Stimulated activated CD4-positive, alpha-beta T cell treated with anti-CD3 and anti-CD28 coated beads, Interleukin-2, amount 100 ng/mL, for 4 hours (primary cell): ENCODE data around the gene ADAMTSL3.
"Not testable (repeated sequence)": the region's sequence is repeated elsewhere in the genome, so short reads cannot be mapped to it uniquely, and the experiment has no call there.

Source experiments
- DNase-seq: peaks from one replicate; pipeline ENCODE4 v3.0.0-alpha.2; 2020; ENCODE audit warnings: low read depth

Gene ADAMTSL3

DNA sequence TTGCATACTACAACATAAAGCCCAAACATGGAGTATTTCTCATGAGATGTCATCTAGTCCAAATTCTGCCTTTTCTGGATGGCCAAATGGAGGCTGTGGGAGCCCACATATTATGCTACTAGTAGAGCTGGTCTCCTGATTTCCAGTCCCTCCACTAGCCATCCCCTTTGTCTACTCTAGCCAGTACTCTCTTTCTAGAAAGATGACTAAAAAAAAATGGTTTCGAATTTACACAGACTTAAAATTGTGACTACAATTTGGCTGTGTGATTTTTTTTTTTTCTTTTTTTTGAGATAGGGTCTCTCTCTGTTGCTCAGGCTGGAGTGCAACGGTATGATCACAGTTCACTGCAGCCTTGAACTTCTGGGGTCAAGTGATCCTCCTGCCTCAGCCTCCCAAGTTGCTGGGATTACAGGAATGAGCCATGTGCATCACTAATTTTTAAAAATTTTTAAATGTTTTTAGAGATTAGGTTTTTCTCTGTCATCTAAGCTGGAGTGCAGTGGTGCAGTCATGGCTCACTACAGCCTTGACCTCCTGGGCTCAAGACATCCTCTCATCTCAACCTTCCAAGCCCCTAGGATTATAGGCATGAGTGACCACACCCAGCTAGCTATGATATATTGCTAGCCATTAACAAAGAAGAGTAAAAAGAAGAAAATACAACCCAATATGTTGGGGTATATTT lies 273.9 kb downstream of the ADAMTSL3 start:
- no peak for DNase-seq

DNA sequence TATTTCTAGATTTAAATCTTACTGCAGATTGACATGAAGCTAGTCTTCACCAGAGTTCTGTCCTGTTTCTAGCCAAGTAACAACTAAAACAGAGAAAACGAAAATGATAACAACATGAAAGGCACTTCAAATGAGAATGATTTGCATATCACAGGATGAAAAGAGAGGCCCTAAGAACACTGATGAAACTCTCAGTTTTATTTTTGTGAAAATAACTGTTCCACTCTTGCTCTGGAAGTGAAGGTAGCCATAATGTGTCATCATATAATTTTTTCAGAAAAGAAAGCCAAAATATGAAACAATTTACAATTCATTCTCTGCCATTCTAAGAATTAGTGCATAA lies 274.4 kb downstream of the ADAMTSL3 start:
- no peak for DNase-seq

DNA sequence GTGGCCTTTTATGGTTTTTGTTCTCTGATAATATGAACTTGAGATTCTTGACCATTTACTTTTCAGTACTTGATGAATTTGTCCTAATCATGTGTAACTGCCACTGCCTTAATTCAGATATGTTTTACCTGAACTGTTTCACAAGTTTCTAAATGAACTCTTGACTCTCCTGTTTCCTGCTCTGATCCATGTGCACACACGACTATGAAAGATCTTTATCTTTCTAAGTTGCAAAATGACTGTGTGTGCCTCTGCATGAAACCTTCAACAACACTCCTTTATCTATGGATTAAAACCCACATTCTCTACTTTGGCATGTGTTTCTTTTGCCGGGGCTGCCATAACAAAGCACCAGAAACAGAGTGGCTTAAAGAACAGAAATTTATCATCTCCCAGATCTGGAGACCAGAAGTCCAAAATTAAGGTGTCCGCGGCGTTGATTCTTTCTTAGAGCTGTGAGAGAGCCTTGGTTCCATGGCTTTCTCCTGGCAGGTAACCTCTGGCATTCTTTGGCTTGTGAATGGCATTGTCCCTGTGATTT lies 275.0 kb downstream of the ADAMTSL3 start:
- DNase-seq: no peak

- no peak for DNase-seq
Measured at GRCh38 chr15:83929619-83930018, 275.7 kb downstream of the ADAMTSL3 start.

GRCh38 chr15:83930392-83931212 lies 276.7 kb downstream of the ADAMTSL3 start:
- no peak for DNase-seq

DNA sequence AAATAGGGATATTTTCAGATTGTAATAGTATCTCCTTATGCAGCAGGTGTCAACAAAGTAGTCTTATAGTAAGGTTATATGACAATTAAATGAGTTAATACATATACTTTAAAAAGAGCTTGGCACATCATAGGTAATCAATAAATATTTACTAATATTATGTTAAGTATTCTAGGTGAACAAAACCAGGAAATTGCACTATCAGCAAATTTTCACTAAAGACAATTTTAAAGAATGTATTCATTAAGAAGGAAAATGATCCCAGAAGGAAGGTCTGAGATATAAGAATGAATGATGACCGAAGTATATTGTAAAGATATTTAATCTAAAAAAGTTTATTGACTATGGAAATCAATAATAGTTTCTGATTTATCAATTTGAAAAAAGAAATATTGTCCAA lies 281.9 kb downstream of the ADAMTSL3 start:
- no peak for DNase-seq

DNA sequence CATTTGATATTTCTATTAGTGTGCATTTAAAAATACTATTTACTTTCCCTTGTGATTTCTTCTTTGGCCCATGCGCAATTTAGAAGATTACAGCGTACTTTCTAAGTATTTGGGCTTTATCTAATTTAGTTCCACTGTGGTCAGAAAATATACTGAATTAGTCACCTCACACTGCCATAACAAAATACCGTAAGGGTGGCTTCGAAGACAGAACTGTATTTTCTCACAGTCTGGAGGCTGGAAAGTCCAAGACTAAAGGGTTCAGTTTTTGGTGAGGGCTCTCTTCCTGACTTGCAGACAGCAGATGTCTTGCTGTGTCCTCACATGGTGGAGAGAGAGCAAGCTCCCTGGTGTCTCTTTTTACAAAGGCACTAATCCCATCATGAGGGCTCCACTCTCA lies 286.2 kb downstream of the ADAMTSL3 start:
- no peak for DNase-seq

GRCh38 chr15:83943043-83943442 lies 289.1 kb downstream of the ADAMTSL3 start:
- DNase-seq: no peak

DNA sequence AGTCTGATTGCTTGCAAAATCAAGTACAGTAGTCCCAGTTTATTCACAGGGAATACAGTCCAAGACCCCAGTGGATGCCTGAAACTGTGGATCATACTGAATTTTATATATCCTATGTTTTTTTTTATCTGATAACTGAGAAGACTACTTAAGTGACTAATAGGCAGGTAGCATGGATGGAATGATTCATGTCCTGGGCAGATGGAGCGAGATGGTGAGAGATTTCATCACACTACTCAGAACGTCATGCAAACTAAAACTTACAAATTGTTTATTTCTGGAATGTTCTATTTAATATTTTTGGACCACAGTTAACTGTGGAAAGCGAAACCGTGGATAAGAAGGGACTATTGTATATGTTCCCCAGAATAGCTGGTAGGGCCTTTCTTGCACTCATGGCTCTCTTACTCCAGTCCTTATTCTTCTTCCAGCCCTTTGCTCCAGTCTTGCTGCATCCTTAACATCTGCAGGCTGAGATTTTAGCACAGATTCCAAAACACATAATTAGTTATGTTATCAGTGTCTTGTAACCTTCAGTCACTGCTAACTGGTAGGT lies 290.0 kb downstream of the ADAMTSL3 start:
- no peak for DNase-seq

GRCh38 chr15:83947156-83947555 lies 293.2 kb downstream of the ADAMTSL3 start:
- DNase-seq: no peak

DNA sequence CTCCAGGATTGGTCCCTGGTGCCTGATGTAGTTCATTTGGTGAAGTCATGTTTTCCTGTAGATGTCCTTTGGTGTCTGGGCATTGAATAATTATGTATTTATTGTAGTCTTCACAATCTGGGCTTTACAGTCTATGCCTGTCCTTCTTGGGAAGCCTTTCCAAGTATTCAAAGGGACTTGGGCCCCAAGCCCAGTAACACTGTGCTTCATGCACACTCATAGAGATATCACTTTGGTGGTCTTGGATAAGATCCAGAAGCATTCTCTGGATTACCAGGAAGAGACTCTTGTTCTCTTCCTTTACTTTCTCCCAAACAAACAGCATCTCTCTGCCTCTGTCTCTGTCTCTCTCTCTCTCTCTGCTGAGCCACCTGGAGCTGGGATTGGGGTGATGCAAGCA lies 300.6 kb downstream of the ADAMTSL3 start:
- DNase-seq: no peak

- no peak for DNase-seq
Measured at GRCh38 chr15:83955806-83956265, 301.9 kb downstream of the ADAMTSL3 start.

DNA sequence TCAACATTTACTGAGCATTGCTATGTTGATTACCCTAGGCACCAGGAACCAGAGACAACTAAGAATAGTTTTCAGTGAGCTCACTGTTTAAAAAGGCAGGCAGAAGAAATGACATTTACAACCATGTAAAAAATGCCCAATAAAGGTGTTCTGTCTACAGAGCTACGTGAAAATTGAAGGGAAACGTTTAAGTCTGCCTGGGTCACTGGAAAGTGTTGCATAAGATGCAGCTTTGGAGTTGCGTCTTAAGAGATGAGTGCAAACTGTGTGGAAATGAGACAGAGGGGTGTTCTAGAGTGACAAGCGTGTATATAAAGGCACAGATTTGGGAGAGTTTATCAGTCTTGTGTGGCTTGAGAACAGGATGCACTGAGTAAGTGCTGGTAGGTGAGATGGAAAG lies 303.0 kb downstream of the ADAMTSL3 start:
- no peak for DNase-seq

- DNase-seq: no peak
Measured at GRCh38 chr15:83959477-83959876, 305.6 kb downstream of the ADAMTSL3 start.

- no peak for DNase-seq
Measured at GRCh38 chr15:83960192-83960829, 306.4 kb downstream of the ADAMTSL3 start.

GRCh38 chr15:83961311-83961710 lies 307.4 kb downstream of the ADAMTSL3 start:
- DNase-seq: no peak

DNA sequence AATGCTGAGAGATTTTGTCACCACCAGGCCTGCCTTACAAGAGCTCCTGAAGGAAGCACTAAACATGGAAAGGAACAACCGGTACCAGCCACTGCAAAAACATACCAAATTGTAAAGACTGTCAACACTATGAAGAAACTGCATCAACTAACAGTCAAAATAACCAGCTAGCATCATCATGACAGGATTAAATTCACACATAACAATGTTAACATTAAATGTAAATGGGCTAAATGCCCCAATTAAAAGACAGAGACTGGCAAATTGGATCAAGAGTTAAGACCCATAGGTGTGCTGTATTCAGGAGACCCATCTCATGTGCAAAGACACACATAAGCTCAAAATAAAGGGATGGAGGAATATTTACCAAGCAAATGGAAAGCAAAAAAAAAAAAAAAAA lies 311.0 kb downstream of the ADAMTSL3 start:
- not testable (repeated sequence) for DNase-seq

DNA sequence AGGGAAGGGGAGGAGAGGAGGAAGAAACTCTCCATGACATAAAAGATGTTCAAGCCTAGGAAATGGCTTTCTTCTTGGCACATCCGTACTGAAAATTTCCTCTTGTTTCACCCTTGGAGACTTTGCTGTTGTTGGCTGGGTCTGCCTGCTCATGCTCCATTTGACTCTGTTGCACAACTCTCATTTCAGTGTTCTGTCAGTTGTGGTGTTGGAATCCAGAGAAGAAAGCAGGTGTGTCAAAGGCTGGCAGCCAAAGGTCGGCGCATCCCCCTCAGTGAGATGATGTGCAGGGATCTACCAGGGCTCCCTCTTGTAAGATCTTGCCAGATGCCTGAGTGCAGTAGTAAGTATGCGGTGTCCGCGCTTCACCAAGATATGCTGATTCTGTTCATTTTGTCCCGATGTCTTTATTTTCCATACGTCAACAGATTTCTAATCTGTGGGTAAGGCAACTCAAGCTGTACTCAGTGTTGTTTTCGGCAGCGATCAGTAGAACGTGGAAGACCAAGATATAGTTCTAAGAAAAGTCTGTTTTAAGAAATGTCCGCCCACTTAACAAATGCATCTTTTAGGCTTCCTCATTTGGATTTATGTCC lies 316.5 kb downstream of the ADAMTSL3 start:
- no peak for DNase-seq

DNA sequence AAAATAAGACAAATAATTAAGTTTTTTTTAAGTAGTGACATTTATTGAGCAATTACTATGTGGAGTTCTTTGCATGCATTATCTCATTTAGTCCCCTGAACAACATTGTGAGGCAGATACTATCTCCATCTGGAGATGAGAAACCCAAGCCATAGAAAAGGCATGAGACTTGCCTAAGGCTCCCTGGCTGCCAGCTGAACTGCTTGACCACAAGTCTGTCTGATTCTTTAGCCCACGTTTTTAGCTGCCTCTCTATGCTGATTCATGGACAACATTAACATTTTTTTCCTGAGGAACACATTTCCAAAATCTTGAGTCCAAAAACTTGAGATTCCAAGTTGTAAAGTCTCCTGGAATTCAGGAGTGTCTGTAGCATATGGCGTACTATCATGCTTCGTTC lies 318.1 kb downstream of the ADAMTSL3 start:
- no peak for DNase-seq

DNA sequence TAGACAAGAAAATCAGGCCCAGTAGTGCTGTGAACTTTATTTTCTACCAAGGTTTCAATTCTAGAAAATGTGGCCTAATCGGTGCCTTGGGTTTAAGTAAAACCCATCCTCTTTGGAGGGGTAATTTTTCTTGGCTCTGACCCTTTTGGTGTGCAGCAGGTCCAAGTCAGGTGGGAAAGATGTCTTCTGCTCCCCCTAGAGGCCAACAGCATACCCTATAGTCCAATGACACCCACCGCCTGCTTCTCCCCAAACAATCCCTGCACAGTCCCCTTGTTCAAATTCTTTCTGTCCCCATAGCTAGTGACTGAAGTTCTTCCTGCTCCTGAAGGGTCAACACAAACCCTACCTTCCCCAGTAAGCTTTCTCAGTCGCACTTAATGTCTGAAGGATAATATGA lies 319.9 kb downstream of the ADAMTSL3 start:
- DNase-seq: no peak

- no peak for DNase-seq
Measured at GRCh38 chr15:83977992-83978391, 324.1 kb downstream of the ADAMTSL3 start.

GRCh38 chr15:83978588-83978987 lies 324.7 kb downstream of the ADAMTSL3 start:
- no peak for DNase-seq
